ENCODE measurements around the gene HNRNPK.

DNA sequence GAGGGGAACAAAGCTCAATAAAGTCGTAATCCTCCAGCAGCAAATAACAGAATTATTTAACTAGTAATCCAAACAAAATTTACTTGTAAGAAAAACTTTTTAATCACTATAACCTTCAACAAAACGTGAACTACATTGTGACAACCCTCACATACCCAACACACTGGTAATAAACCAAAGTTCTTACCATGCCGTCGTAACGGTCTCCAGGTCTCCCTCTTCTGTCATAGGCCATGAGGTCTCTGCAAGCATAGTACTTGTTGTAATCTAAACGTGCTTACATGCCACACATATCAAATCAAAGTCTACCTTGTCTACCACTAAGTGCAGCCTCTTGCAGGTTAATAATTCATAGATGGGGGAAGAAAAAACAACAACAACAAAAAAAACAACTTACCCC is 8.5 kb downstream of the HNRNPK start:
- TF ChIP-seq POLR2A (IDR thresholded peaks at IDR 0.05) = no peak
- TF ChIP-seq, protein P1, sequence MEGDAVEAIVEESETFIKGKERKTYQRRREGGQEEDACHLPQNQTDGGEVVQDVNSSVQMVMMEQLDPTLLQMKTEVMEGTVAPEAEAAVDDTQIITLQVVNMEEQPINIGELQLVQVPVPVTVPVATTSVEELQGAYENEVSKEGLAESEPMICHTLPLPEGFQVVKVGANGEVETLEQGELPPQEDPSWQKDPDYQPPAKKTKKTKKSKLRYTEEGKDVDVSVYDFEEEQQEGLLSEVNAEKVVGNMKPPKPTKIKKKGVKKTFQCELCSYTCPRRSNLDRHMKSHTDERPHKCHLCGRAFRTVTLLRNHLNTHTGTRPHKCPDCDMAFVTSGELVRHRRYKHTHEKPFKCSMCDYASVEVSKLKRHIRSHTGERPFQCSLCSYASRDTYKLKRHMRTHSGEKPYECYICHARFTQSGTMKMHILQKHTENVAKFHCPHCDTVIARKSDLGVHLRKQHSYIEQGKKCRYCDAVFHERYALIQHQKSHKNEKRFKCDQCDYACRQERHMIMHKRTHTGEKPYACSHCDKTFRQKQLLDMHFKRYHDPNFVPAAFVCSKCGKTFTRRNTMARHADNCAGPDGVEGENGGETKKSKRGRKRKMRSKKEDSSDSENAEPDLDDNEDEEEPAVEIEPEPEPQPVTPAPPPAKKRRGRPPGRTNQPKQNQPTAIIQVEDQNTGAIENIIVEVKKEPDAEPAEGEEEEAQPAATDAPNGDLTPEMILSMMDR (IDR thresholded peaks at IDR 0.05) = no peak
